Astrocyte (in vitro differentiated cells and primary cell): ENCODE data around the gene ONECUT3. TPM values are rescaled to one million over a fixed set of nuclear protein-coding genes. Genes with fewer than 3 reads are reported as not detected.

Experiments used
- DNase-seq: peaks from one replicate; pipeline ENCODE4 v3.0.0-alpha.2; 2010; ENCODE audit warnings: low read depth
- FAIRE-seq: peaks from 2 replicates; lab custom pipeline; 2011; peaks lifted over from hg19 to GRCh38; lab: Jason Lieb, UNC
- H2AFZ ChIP-seq: 2 replicates; pipeline ENCODE4 v1.6.0; 2012; ENCODE audit warnings: low read depth, low read length, inconsistent platforms
- H3K27ac ChIP-seq: 2 replicates; pipeline ENCODE4 v1.5.1; 2011; ENCODE audit warnings: low read depth, low read length, inconsistent platforms
- H3K27me3 ChIP-seq: 2 replicates; pipeline ENCODE4 v1.6.0; 2011; ENCODE audit warnings: low read length, inconsistent platforms; ENCODE audit not compliant: insufficient read depth
- H3K36me3 ChIP-seq: 2 replicates; pipeline ENCODE4 v1.5.1; 2011; ENCODE audit warnings: low read length, inconsistent platforms; ENCODE audit not compliant: insufficient read depth
- H3K4me1 ChIP-seq: 2 replicates; pipeline ENCODE4 v1.5.1; 2011; ENCODE audit warnings: low read length, inconsistent platforms; ENCODE audit not compliant: insufficient read depth
- H3K4me2 ChIP-seq: 2 replicates; pipeline ENCODE4 v1.6.0; 2012; ENCODE audit warnings: low read length, inconsistent platforms
- H3K4me3 ChIP-seq: 2 replicates; pipeline ENCODE4 v1.5.1; 2011; ENCODE audit warnings: low read depth, mild to moderate bottlenecking, low read length, inconsistent platforms; ENCODE audit not compliant: insufficient read depth
- H3K79me2 ChIP-seq: 2 replicates; pipeline ENCODE4 v1.6.0; 2012; ENCODE audit warnings: mild to moderate bottlenecking, low read length, inconsistent platforms; ENCODE audit not compliant: insufficient read depth
- H3K9ac ChIP-seq: 2 replicates; pipeline ENCODE4 v1.6.0; 2012; ENCODE audit warnings: mild to moderate bottlenecking, low read length, inconsistent platforms
- H3K9me3 ChIP-seq: 2 replicates; pipeline ENCODE4 v1.5.1; 2012; ENCODE audit warnings: low read depth, mild to moderate bottlenecking, low read length, inconsistent platforms; ENCODE audit not compliant: insufficient read depth
- H4K20me1 ChIP-seq: 2 replicates; pipeline ENCODE4 v1.6.0; 2012; ENCODE audit warnings: low read length, inconsistent platforms; ENCODE audit not compliant: insufficient read depth
- H3K27ac Mint-ChIP-seq: one replicate; pipeline ENCODE4 v1.8.0; 2021; ENCODE audit warnings: mild to moderate bottlenecking, mixed read lengths; ENCODE audit not compliant: unreplicated experiment
- H3K27me3 Mint-ChIP-seq: one replicate; pipeline ENCODE4 v1.8.0; 2021; ENCODE audit warnings: low read depth, mixed read lengths; ENCODE audit not compliant: unreplicated experiment
- H3K36me3 Mint-ChIP-seq: one replicate; pipeline ENCODE4 v1.8.0; 2021; ENCODE audit warnings: low read depth, mixed read lengths; ENCODE audit not compliant: unreplicated experiment
- H3K4me1 Mint-ChIP-seq: one replicate; pipeline ENCODE4 v1.8.0; 2021; ENCODE audit warnings: low read depth, mixed read lengths; ENCODE audit not compliant: unreplicated experiment
- H3K4me3 Mint-ChIP-seq: one replicate; pipeline ENCODE4 v1.8.0; 2021; ENCODE audit warnings: mild to moderate bottlenecking, moderate library complexity, mixed read lengths; ENCODE audit not compliant: unreplicated experiment
- H3K9me3 Mint-ChIP-seq: one replicate; pipeline ENCODE4 v1.8.0; 2021; ENCODE audit warnings: mild to moderate bottlenecking, mixed read lengths; ENCODE audit not compliant: unreplicated experiment
- EZH2 ChIP-seq: IDR thresholded peaks from 2 replicates; pipeline ENCODE4 v1.6.1; 2012; ENCODE audit warnings: mild to moderate bottlenecking, low read length, inconsistent platforms; ENCODE audit not compliant: insufficient read depth
- total RNA-seq: library from RNA; stranded (reverse); gene quantifications from 2 replicates; pipeline ENCODE4 v1.2.1, GENCODE V29; 2021
- TF ChIP-seq, protein P1 (sequence below): IDR thresholded peaks from 2 replicates; pipeline ENCODE4 v1.5.1; 2011; ENCODE audit warnings: low read depth, mild to moderate bottlenecking, inconsistent platforms, low read length, moderate library complexity; ENCODE audit not compliant: insufficient read depth

Gene ONECUT3
- total RNA-seq, 1 donor from 2014 or later, result not detected

DNA sequence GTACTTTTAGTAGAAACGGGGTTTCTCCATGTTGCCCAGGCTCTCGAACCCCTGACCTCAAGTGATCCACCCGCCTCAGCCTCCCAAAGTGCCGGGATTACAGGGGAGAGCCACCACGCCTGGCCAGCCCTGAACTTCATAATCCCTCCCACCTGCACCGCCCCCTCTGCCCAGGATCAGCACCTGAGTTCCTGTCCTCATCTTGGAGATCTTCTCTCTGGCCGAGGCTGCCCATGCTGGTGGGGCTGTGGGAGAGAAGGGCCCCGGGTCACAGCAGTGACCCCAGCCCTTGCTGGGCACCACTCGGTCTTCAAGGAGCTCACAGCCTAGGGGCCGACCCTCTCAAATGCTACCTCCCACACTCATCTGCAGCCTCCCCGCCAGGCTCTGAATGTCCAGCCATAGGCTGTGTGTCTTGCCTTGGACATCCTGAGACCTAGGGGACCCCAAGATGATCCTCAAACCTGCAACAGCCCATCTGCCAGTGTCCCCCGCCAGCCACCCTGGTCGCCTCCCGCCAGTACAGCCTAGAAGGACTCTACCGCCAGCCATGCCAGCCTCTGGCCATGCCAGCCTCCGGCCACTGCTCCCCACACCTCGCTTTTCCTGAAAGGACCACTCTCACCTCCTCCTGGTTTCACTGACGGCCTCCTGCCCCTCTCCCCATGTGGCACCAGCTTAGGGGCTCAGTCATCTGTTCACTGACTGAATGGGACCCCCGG is 57.3 kb downstream of the ONECUT3 start:
- Mint-ChIP-seq H3K9me3 (peaks cover 2% of the 10 kb centered on the region), H3K27me3 (peaks cover 6% of the 10 kb centered on the region), H3K27ac (no peak overlapping the region), H3K36me3 (peaks cover 4% of the 10 kb centered on the region), H3K4me3 (peak overlapping the region; percentile 67), H3K4me1 (no peaks in the 10 kb centered on the region)
- Histone ChIP-seq H3K79me2 (no peaks in the 10 kb centered on the region), H3K4me2 (no peak overlapping the region), H3K4me1 (peaks cover 14% of the 10 kb centered on the region), H2AFZ (no peak overlapping the region), H3K27me3 (no peaks in the 10 kb centered on the region), H4K20me1 (no peaks in the 10 kb centered on the region), H3K36me3 (no peaks in the 10 kb centered on the region), H3K4me3 (no peak overlapping the region), H3K27ac (no peak overlapping the region), H3K9ac (no peak overlapping the region), H3K9me3 (no peaks in the 10 kb centered on the region)
- no peak for DNase-seq
- TF ChIP-seq, protein P1, sequence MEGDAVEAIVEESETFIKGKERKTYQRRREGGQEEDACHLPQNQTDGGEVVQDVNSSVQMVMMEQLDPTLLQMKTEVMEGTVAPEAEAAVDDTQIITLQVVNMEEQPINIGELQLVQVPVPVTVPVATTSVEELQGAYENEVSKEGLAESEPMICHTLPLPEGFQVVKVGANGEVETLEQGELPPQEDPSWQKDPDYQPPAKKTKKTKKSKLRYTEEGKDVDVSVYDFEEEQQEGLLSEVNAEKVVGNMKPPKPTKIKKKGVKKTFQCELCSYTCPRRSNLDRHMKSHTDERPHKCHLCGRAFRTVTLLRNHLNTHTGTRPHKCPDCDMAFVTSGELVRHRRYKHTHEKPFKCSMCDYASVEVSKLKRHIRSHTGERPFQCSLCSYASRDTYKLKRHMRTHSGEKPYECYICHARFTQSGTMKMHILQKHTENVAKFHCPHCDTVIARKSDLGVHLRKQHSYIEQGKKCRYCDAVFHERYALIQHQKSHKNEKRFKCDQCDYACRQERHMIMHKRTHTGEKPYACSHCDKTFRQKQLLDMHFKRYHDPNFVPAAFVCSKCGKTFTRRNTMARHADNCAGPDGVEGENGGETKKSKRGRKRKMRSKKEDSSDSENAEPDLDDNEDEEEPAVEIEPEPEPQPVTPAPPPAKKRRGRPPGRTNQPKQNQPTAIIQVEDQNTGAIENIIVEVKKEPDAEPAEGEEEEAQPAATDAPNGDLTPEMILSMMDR, result no peak
- TF ChIP-seq EZH2, result no peak
- FAIRE-seq, result no peak

DNA sequence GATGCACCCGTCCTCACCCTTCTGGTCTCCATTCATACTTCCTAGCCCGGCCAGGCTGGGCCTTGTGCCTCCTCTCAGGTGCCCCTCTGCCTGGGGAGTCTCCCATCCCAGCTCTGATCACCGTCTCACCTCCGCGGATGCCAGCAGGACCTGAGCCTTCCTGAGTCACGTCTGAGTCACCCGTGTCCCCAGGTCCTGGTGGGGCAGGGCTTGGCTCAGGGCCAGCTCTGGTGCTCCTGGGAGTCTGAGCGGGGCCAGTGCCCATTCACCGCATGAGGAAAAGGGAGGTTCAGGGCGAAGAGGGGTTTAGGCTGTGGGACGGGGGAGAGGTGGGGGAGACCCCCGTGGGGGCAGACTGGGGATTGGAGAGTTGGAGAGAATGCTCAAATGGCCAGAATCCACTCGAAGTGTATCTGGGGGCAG is 58.2 kb downstream of the ONECUT3 start:
- Mint-ChIP-seq H3K36me3 (peaks cover 4% of the 10 kb centered on the region), H3K4me3 (peak overlapping the region; percentile 67), H3K27ac (no peak overlapping the region), H3K4me1 (no peaks in the 10 kb centered on the region), H3K9me3 (peaks cover 2% of the 10 kb centered on the region), H3K27me3 (peaks cover 4% of the 10 kb centered on the region)
- FAIRE-seq (no peak), DNase-seq (peak; percentile 34)
- Histone ChIP-seq H2AFZ (no peak overlapping the region), H3K9me3 (no peaks in the 10 kb centered on the region), H3K27me3 (no peaks in the 10 kb centered on the region), H3K36me3 (no peaks in the 10 kb centered on the region), H3K79me2 (no peaks in the 10 kb centered on the region), H3K27ac (no peak overlapping the region), H3K4me1 (peaks cover 14% of the 10 kb centered on the region), H3K4me2 (peak overlapping the region; percentile 90), H3K9ac (no peak overlapping the region), H3K4me3 (peak overlapping the region; percentile 39), H4K20me1 (no peaks in the 10 kb centered on the region)
- TF ChIP-seq, protein P1, result no peak
- no peak for TF ChIP-seq EZH2

- no peak for DNase-seq
- peak within 1 kb of the TSS; percentile 25 for H3K27ac ChIP-seq
- peaks cover 1% of the 10 kb centered on the region for H3K36me3 Mint-ChIP-seq
- no peaks in the 10 kb centered on the region for H3K36me3 ChIP-seq
- no peaks in the 10 kb centered on the region for H3K79me2 ChIP-seq
- H3K9me3 Mint-ChIP-seq, result peaks cover 2% of the 10 kb centered on the region
- H3K9ac ChIP-seq, result peak within 1 kb of the TSS; percentile 60
- H3K4me3 ChIP-seq, result peak within 1 kb of the TSS; percentile 66
- no peak for TF ChIP-seq EZH2
- TF ChIP-seq, protein P1, result no peak
- H3K4me1 ChIP-seq, result peaks cover 14% of the 10 kb centered on the region
- no peaks in the 10 kb centered on the region for H3K27me3 ChIP-seq
- no peaks in the 10 kb centered on the region for H4K20me1 ChIP-seq
- H3K4me1 Mint-ChIP-seq, result no peaks in the 10 kb centered on the region
- no peak for FAIRE-seq
- peak within 1 kb of the TSS; percentile 93 for H3K4me3 Mint-ChIP-seq
- peak within 1 kb of the TSS; percentile 85 for H2AFZ ChIP-seq
- peak within 1 kb of the TSS; percentile 80 for H3K27ac Mint-ChIP-seq
- peak within 1 kb of the TSS; percentile 90 for H3K4me2 ChIP-seq
- peaks cover 4% of the 10 kb centered on the region for H3K27me3 Mint-ChIP-seq
- H3K9me3 ChIP-seq, result no peaks in the 10 kb centered on the region
Measured at GRCh38 chr19:1811942-1812425, 58.7 kb downstream of the ONECUT3 start, which contains the start of gene ATP8B3. Gene ATP8B3, minus strand, starts transcription at chr19:1812276. Its CDS starts 540 bp downstream, at chr19:1811736.
